Endothelial cell of umbilical vein (primary cell): ENCODE results near the gene HPDL.

ENCODE experiments used
- CTCF ChIP-seq, 2 donors: IDR thresholded peaks; 1 replicate in 1 of 2; 2 replicates in 1 of 2; pipeline ENCODE4 v1.5.1; 2011; ENCODE audit warnings: low read length in 2 of 2, mild to moderate bottlenecking in 2 of 2, moderate library complexity in 2 of 2, control low read depth in 1 of 2, inconsistent platforms in 1 of 2, low read depth in 1 of 2; ENCODE audit not compliant: insufficient read depth in 1 of 2; ENCODE audit errors: extremely low read depth in 1 of 2
- MAX ChIP-seq: IDR thresholded peaks from 2 replicates; pipeline ENCODE4 v1.6.1; 2011; ENCODE audit not compliant: insufficient read depth, insufficient read length
- POLR2A ChIP-seq: IDR thresholded peaks from 2 replicates; pipeline ENCODE4 v1.6.1; 2012; ENCODE audit warnings: low read depth, mild to moderate bottlenecking, control low read depth, low read length

DNA sequence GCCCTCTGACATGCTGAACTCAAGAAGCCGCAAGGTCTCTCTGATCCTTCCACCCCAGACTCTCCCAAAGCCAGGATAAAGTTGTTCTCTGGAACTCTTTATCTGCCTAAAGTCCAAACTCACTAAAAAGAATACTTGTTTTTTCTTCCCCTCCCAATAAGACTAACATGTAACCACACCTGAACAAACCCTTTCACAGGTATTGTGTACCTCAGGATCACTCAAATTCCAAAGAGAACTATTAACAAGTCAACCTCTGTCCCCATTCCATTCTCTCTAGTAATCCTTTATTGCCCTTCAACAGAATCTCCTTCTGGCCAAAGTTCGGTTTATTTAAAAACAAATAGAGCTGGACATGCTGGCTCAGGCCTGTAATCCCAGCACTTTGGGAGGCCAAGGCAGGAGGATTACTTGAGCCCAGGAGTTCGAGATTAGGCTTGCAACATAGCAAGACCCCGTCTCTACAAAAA lies 9.2 kb downstream of the HPDL start:
- TF ChIP-seq MAX (no peak), CTCF (IDR thresholded peaks at IDR 0.05; ENCODE audit: extremely low read depth in 1 of 2, insufficient read depth in 1 of 2, low read depth in 1 of 2, low read length in 2 of 2) (no peak), POLR2A (no peak)
